GM10248 (cell line): ENCODE measurements around the gene TROAP.

Experiments
- CTCF ChIA-PET: fragments of 300-600 bp; sonication (Branson Sonifier 250); formaldehyde crosslinking; extraction: SDS; loops from one replicate; lab custom pipeline; 2021; ENCODE audit warnings: antibody characterized with exemption; lab: Yijun Ruan, JAX
- POLR2A ChIA-PET: fragments of 350-650 bp; sonication (Branson Sonifier 250); formaldehyde crosslinking; extraction: SDS; loops from one replicate; lab custom pipeline; 2020; ENCODE audit warnings: antibody characterized with exemption; lab: Yijun Ruan, JAX
- DNase-seq: peaks from one replicate; pipeline ENCODE4 v3.0.0; 2012; ENCODE audit errors: extremely low spot score
- TF ChIP-seq, protein P1 (sequence below): IDR thresholded peaks from 2 replicates; pipeline ENCODE4 v1.5.1; 2012; ENCODE audit warnings: mild to moderate bottlenecking, low read depth; ENCODE audit errors: extremely low read depth, missing control alignments, control extremely low read depth

TROAP gene

DNA sequence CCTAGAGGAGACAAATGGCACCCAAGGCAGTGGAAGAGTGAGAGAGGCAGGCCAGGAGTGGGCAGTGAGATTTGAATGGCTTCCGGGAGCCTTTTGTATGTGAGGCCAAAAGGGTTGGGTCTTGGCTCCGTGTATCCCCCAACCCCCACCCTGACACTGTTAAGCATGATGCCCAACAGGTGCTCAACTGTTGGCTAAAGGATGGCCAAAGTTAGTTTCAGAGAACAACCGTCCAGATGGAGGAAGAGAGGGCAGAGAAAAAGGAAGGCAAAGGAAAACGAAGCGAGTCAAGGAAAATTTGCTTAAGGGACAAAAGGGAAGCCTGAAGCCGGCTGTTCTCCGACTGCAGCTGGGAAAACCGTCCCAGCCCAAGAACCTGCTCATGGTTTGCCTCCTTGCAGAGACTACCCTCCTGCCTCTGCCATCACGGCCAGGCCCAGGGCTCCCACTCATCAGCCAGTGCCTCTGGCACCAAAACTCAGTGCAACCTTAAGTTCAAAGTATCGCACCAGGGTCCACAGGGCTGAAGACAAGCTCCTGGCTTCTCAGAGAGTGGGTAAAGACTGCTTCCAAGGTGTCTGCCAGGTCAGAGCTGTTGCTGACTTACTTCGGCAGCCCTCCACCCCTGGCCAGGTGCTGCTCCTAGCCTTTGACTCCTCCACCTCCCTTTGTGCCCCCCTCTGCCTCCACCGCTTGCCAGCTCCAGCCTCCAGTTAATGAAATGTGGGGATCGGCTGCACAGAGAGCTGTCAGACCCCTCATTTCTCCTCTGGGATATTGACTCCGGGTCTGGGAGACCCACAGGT is 18.1 kb downstream of the TROAP start:
- TF ChIP-seq, protein P1, sequence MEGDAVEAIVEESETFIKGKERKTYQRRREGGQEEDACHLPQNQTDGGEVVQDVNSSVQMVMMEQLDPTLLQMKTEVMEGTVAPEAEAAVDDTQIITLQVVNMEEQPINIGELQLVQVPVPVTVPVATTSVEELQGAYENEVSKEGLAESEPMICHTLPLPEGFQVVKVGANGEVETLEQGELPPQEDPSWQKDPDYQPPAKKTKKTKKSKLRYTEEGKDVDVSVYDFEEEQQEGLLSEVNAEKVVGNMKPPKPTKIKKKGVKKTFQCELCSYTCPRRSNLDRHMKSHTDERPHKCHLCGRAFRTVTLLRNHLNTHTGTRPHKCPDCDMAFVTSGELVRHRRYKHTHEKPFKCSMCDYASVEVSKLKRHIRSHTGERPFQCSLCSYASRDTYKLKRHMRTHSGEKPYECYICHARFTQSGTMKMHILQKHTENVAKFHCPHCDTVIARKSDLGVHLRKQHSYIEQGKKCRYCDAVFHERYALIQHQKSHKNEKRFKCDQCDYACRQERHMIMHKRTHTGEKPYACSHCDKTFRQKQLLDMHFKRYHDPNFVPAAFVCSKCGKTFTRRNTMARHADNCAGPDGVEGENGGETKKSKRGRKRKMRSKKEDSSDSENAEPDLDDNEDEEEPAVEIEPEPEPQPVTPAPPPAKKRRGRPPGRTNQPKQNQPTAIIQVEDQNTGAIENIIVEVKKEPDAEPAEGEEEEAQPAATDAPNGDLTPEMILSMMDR, result no peak
- ChIA-PET CTCF (interaction anchor here (0.9 to 4.0 kb wide), 27 partner anchors 9 to 408 kb away, joined by 3 to 174 read pairs (median 7); partner anchors contain the start of genes PRPH, SPATS2 and TROAP), POLR2A (interaction anchor here (1.5 kb wide), 1 partner anchor 9 kb away, joined by 3 read pairs; no protein-coding TSS in a partner anchor)
- DNase-seq, result no peak

DNA sequence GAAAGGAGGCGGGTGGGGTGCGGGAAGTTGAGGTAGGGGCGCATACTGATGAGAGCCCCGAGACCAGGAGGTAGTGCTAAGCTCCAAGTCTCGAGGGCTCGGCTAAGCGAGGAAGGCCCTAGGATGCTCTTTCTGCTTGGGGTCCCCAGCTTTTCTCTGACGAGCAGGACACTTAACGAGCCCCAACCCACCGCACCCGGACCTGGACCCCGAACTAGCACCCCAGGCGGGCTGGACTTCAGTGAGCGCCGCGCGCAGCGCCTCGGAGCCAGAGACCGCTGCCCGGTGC is 18.7 kb downstream of the TROAP start:
- ChIA-PET CTCF (interaction anchor here (0.6 to 4.0 kb wide), 41 partner anchors 10 to 409 kb away, joined by 3 to 174 read pairs (median 4); partner anchors contain the start of genes PRPH, SPATS2, TMBIM6 and TROAP), POLR2A (interaction anchor here (1.5 kb wide), 1 partner anchor 10 kb away, joined by 3 read pairs; no protein-coding TSS in a partner anchor)
- no peak for DNase-seq
- TF ChIP-seq, protein P1, result no peak

DNA sequence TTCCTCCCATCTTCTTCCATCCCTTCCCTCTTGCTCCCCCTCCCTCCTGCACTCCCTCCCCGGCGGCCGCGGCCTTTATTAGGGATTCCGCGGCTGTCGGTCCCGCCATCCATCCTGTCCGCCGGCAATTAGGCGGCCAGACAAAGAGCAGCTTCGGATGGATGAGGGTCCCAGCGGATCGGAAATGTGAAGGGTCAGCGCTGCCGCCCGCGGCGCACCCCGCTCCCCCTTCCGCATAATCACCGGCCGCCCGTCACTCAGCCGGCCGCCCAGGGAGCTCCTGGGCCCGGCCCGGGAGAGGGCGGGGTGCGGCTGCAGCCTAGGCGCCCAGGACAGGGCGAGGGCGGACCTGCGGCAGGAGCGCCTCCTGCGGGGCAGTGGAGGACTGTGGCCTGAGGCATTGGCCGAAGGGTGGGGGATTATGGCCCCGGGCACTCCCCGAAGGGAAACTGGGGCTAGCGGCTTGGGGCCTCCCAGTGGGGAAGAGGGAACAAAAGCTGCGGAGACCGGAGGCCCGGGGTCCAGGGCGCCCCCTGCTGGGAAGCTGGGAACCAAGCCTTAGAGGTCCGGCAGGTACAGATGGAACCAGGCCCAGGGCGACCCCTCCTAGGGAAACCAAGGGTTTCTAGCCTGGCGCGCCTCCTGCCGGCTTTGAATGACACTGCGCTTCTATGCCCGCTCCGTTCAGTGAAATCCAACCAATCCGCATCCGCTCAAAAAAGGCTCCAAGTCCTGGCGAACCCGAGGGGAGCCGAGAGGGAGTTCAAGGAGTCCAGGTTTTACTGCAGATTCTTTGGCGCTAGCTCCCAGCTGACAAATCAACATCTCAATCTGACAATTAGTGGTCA is 19.2 kb downstream of the TROAP start:
- peak; percentile 87 for DNase-seq
- ChIA-PET POLR2A (interaction anchor here (1.0 to 1.5 kb wide), 2 partner anchors 10 to 19 kb away, joined by 3 to 5 read pairs; partner anchors contain the start of gene TROAP), CTCF (interaction anchor here (0.6 to 4.0 kb wide), 48 partner anchors 10 to 436 kb away, joined by 3 to 174 read pairs (median 4); partner anchors contain the start of genes PRPH, SPATS2, TMBIM6 and TROAP)
- TF ChIP-seq, protein P1, result peak; percentile 81

DNA sequence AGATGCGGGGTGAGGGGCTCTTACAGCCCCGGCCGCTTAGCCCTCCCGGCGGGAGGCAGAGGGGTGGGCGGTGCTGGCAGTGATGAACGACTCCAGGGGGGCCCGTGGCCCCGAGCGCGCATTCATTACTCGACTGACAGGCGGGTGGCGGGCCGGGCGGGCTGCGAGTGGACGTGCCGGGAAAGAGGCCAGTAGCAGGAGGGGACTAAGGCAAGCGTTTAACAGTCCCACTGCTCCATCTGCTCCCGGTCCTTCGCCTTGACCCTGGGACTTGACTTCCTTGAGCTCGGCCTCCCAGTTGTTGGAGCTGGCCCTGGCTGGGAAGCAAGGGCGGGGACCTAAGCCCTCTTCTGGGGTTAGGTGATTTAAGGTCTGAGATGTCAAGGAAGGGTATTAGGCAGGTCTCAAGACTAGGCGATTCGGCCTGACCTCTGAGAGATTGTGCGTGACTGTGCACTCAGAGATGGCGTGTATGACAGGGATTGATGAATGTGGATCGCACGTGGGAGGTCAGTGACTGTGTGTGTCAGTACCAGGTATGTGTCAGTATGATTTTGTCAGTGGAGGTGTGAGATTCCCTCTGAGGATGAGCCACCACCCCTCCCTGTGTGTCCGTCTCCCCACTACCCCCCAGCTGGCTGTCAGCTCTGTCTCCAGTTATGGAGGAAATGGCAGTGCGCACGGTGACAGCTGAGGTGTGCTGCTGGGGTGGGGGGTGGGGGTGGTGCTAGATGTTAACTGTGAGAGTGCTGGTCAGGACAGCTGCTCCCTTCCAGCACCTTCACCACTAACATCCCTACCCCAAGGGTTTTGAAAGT is 20.1 kb downstream of the TROAP start:
- DNase-seq, result no peak
- CTCF ChIA-PET, result interaction anchor here (0.7 to 4.0 kb wide), 36 partner anchors 9 to 435 kb away, joined by 3 to 174 read pairs (median 4); partner anchors contain the start of genes PRPH, SPATS2, TMBIM6 and TROAP
- POLR2A ChIA-PET, result interaction anchor here (1.0 to 1.5 kb wide), 2 partner anchors 11 to 20 kb away, joined by 3 to 5 read pairs; partner anchors contain the start of gene TROAP
- TF ChIP-seq, protein P1, result peak; percentile 13

DNA sequence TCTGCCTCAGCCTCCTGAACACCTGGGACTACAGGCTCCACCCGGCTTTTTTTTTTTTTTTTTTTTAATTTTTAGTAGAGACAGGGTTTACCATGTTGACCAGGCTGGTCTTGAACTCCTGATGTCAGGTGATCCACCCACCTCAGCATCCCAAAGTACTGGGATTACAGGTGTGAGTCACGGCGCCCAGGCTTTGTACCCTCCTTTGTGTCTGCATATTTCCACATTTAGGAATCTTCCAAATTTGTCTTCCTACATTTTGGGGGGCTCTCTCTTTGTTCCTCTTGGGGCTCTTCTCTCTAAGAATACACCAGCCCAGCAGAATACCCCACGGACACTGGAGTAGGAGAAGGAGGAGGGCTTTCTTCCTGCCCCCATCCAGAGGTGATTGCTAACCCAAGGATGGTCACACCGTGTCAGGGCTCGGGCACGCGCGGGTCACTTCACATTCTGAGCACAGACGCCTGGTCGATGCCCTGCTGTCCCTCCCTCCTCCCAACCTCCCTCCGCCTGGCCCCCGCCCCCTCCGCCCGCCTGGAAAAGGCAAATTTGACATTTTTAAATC is 21.5 kb downstream of the TROAP start:
- POLR2A ChIA-PET, result no interaction called here
- TF ChIP-seq, protein P1, result no peak
- no peak for DNase-seq
- CTCF ChIA-PET, result interaction anchor here (3.6 to 4.0 kb wide), 4 partner anchors 13 to 51 kb away, joined by 22 to 174 read pairs (median 78); partner anchors contain the start of genes PRPH and SPATS2
